Naive thymus-derived CD4-positive, alpha-beta T cell (primary cell): Measurements from ENCODE around the gene MYOM1. TPM values are rescaled to one million over a fixed set of nuclear protein-coding genes. Genes with fewer than 3 reads are reported as not detected.

Experiments used
- ATAC-seq: fragments of 150-1000 bp; cut with Tn5 transposase; 2 replicates; pipeline ENCODE4 v1.10.0; 2021; ENCODE audit warnings: mild to moderate bottlenecking, moderate library complexity
- CTCF ChIA-PET: fragments of 350-600 bp; sonication (Branson Sonifier 250); formaldehyde crosslinking; loops from one replicate; lab custom pipeline; 2021; ENCODE audit warnings: antibody characterized with exemption; lab: Charles Lee
- POLR2A ChIA-PET: fragments of 350-600 bp; sonication (Branson Sonifier 250); formaldehyde crosslinking; loops from one replicate; lab custom pipeline; 2021; ENCODE audit warnings: antibody characterized with exemption, inconsistent platforms; lab: Charles Lee
- DNase-seq, 9 donors: peaks; one replicate each; pipeline versions ENCODE4 v3.0.0 to v3.0.0-alpha.2; 2020 to 2022; ENCODE audit warnings: mixed read lengths in 1 of 9
- H3K27ac ChIP-seq: one replicate; pipeline ENCODE4 v1.7.0; 2013; ENCODE audit warnings: mild to moderate bottlenecking, low read depth, low read length, moderate library complexity
- H3K27me3 ChIP-seq, 2 donors: one replicate each; pipeline ENCODE4 v1.7.0; 2013; ENCODE audit warnings: low read length in 2 of 2, mild to moderate bottlenecking in 2 of 2, moderate library complexity in 2 of 2; ENCODE audit not compliant: control insufficient read depth in 2 of 2, insufficient read depth in 2 of 2
- H3K36me3 ChIP-seq, 3 experiments: 1 replicate in 2 of 3; 2 replicates in 1 of 3; pipeline ENCODE4 v1.7.0; 2013; ENCODE audit warnings: low read length in 3 of 3, mild to moderate bottlenecking in 3 of 3, moderate library complexity in 1 of 3; ENCODE audit not compliant: insufficient read depth in 3 of 3, control insufficient read depth in 2 of 3
- H3K4me1 ChIP-seq, 2 donors: one replicate each; pipeline ENCODE4 v1.7.0; 2013; ENCODE audit warnings: low read length in 2 of 2, mild to moderate bottlenecking in 2 of 2, moderate library complexity in 1 of 2; ENCODE audit not compliant: control insufficient read depth in 2 of 2, insufficient read depth in 2 of 2
- H3K4me3 ChIP-seq: 2 replicates; pipeline ENCODE4 v1.7.0; 2013; ENCODE audit warnings: mild to moderate bottlenecking, low read length
- H3K9me3 ChIP-seq, 3 experiments: 1 replicate in 2 of 3; 2 replicates in 1 of 3; pipeline ENCODE4 v1.7.0; 2013; ENCODE audit warnings: low read length in 3 of 3; ENCODE audit not compliant: control insufficient read depth in 2 of 3
- H3K27ac Mint-ChIP-seq, 9 donors: one replicate each; pipeline ENCODE4 v1.8.0; 2020 to 2022; ENCODE audit warnings: mixed read lengths in 9 of 9, mild to moderate bottlenecking in 8 of 9, moderate library complexity in 5 of 9, inconsistent platforms in 2 of 9
- H3K27me3 Mint-ChIP-seq, 5 donors: one replicate each; pipeline ENCODE4 v1.8.0; 2021 to 2022; ENCODE audit warnings: mixed read lengths in 5 of 5, mild to moderate bottlenecking in 1 of 5
- H3K36me3 Mint-ChIP-seq, 5 donors: one replicate each; pipeline ENCODE4 v1.8.0; 2020 to 2022; ENCODE audit warnings: mixed read lengths in 5 of 5, mild to moderate bottlenecking in 3 of 5, inconsistent platforms in 1 of 5
- H3K4me1 Mint-ChIP-seq, 7 donors: one replicate each; pipeline ENCODE4 v1.8.0; 2020 to 2022; ENCODE audit warnings: mixed read lengths in 7 of 7, mild to moderate bottlenecking in 3 of 7, inconsistent platforms in 1 of 7
- H3K4me3 Mint-ChIP-seq, 10 donors: one replicate each; pipeline ENCODE4 v1.8.0; 2020 to 2022; ENCODE audit warnings: mild to moderate bottlenecking in 10 of 10, mixed read lengths in 10 of 10, moderate library complexity in 6 of 10, inconsistent platforms in 2 of 10
- H3K9me3 Mint-ChIP-seq, 11 donors: one replicate each; pipeline ENCODE4 v1.8.0; 2020 to 2022; ENCODE audit warnings: mixed read lengths in 11 of 11, mild to moderate bottlenecking in 4 of 11, inconsistent platforms in 1 of 11, moderate library complexity in 1 of 11
- intact Hi-C, 2 donors: fragments of 100-400 bp; cut with micrococcal nuclease; formaldehyde crosslinking; loops; one replicate each; pipeline ENCODE4 v1.15.1; 2023
- polyA plus RNA-seq, 2 donors: library from polyadenylated mRNA; unstranded; fragments of 300-500 nt; fragmentation: Illumina TruSeq; gene quantifications; one replicate each; pipeline ENCODE4 v1.2.3, GENCODE V29; 2021
- total RNA-seq, 6 experiments: library from RNA in 5 of 6; stranded (reverse) in 5 of 6; gene quantifications; 1 replicate in 5 of 6; 2 replicates in 1 of 6; pipeline ENCODE4 v1.2.3 and lab custom pipeline; 2021 to 2026

Gene MYOM1
- total and polyA plus RNA-seq, 7 experiments from 2014 or later, result 0.83 to 6.7 (median 1.9) TPM

DNA sequence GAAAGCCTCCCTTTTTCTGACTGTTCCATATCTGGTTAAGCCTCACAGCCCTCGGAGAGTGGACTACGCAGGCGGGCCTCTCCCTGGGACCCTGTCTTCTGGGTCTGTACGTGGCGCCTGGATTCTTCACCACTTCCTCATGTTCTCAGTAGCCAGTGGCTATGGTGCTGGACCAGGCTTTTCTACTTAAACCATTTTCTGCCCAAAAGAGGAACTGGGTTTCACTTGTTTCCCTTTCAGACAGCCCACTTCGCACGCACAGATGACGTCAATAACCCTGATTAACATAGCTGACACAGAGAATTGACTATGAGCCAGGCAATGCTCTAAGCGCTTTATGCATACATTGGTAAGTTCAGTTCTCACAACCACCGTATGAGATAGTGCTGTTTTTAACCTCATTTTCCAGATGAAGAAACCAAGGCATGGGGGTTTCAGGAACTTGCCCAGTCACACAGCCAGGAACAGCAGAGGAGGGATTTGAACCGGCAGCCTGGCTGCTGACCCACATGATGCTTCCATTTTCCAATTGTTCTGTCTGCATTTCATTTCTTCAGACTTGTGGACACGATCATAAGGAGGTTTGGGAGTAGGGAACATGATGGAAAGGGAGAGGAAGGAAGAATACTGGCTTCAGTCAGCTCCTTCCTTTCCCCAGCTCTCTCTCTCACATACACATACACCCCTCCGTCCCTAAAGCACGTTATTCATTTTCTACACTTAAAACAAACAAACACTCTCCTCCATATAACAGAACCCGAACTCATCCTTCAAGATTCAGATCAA lies 41.7 kb downstream of the MYOM1 start:
- Mint-ChIP-seq H3K27me3 (no peaks in the 10 kb centered on the region), H3K27ac (no peak overlapping the region), H3K4me1 (no peaks in the 10 kb centered on the region), H3K9me3 (no peaks in the 10 kb centered on the region), H3K4me3 (no peak overlapping the region), H3K36me3 (peaks cover 0 to 9% (median 0%) of the 10 kb centered on the region in 5 donors)
- ATAC-seq (peak; percentile 90), DNase-seq (peak in 4 of 9 donors; percentile 2 to 23 (median 3))
- Histone ChIP-seq H3K9me3 (no peaks in the 10 kb centered on the region), H3K27me3 (no peaks in the 10 kb centered on the region), H3K27ac (no peak overlapping the region), H3K36me3 (no peaks in the 10 kb centered on the region), H3K4me3 (no peak overlapping the region), H3K4me1 (no peaks in the 10 kb centered on the region)
- CTCF ChIA-PET, result no interaction called here
- intact Hi-C loops, result loop anchor here in 1 of 2 donors (5.0 kb wide), 1 partner anchor 34 kb away; no protein-coding TSS in a partner anchor
- POLR2A ChIA-PET, result no interaction called here

DNA sequence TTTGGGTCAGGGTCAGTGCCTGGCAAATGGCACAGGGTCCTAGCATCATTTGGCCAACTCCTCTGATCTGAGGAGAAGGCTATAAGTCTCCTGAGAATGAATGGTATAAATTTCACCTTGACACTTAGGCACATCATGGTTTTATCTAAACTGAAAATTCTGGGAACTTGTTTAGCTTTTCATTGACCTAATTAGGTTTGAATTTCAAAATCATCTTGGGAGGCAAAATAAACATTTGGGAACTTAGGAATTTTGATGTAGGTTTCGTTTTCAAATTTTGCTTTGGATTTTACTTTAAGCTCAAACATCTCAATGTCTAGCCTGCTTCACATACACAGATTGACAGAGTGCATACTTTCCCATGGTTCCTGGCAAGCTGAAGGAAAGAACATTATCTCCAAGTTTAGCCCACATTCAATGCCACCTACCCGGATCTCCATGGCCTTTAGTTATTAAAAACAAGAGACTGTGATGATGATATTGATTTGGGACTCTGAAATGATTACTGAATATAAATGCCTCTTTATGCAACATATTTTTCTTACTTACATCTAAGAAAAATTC lies 44.5 kb downstream of the MYOM1 start:
- no peak overlapping the region for H3K4me3 Mint-ChIP-seq
- no peaks in the 10 kb centered on the region for H3K27me3 Mint-ChIP-seq
- Histone ChIP-seq H3K9me3 (no peaks in the 10 kb centered on the region), H3K4me1 (no peaks in the 10 kb centered on the region), H3K27ac (no peak overlapping the region), H3K4me3 (no peak overlapping the region), H3K36me3 (no peaks in the 10 kb centered on the region), H3K27me3 (no peaks in the 10 kb centered on the region)
- no peaks in the 10 kb centered on the region for H3K4me1 Mint-ChIP-seq
- no peak for DNase-seq
- H3K9me3 Mint-ChIP-seq, result no peaks in the 10 kb centered on the region
- ATAC-seq, result no peak
- no peak overlapping the region for H3K27ac Mint-ChIP-seq
- ChIA-PET CTCF (no interaction called here), POLR2A (no interaction called here)
- H3K36me3 Mint-ChIP-seq, result peaks cover 0 to 7% (median 0%) of the 10 kb centered on the region in 5 donors
- intact Hi-C loops, result loop anchor here in 1 of 2 donors (5.0 kb wide), 1 partner anchor 37 kb away; no protein-coding TSS in a partner anchor

DNA sequence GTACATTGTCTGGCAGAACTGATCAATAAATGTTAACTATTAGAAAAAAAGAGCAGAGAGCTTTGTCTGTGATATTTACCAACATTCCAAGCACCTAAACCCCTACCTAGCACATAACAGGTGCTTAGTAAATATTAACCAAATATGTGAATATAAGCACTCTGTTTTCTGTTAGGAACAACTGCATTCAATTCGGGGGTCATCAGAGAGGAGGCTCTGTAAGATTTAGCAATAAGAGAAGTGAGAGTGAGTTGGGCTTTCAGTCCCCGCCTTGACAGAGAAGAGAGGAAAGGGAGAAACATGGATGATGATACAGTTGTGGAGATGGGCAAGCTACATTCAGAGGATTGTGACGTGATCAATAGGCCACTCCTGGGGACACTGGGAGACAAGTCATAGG lies 47.7 kb downstream of the MYOM1 start:
- CTCF ChIA-PET, result no interaction called here
- no peak overlapping the region for H3K4me3 Mint-ChIP-seq
- intact Hi-C loops, result loop anchor here (5.0 kb wide), 1 partner anchor 75 kb away; the partner anchor contains the start of gene MYL12A (in 2 of the 2)

DNA sequence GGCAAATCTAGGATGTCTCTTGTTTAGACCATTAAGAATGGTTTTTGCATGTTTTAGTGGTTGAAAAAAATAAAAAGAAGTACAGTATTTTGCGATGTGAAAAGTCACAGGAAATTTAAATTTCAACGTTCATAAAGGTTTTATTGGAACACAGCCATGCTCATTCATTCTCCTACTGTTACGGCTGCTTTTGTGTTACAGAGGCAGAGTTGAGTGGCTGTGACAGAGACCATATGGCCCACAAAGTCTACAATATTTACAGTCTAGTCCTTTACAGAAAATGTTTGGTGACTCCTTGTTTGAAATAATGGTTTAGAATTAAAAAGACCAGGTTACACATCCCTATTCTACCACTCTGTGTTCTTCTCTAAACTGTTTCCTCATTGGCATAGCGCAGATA lies 48.1 kb downstream of the MYOM1 start:
- POLR2A ChIA-PET, result no interaction called here
- H3K27me3 Mint-ChIP-seq, result peaks cover 0 to 2% (median 0%) of the 10 kb centered on the region in 5 donors
- no peak for DNase-seq
- H3K9me3 ChIP-seq, result no peaks in the 10 kb centered on the region
- intact Hi-C loops, result loop anchor here (5.0 kb wide), 1 partner anchor 76 kb away; the partner anchor contains the start of gene MYL12A (in 2 of the 2)
- CTCF ChIA-PET, result no interaction called here
- no peak overlapping the region for H3K27ac Mint-ChIP-seq
- H3K27me3 ChIP-seq, result no peaks in the 10 kb centered on the region
- no peaks in the 10 kb centered on the region for H3K36me3 ChIP-seq
- H3K4me3 Mint-ChIP-seq, result no peak overlapping the region
- H3K9me3 Mint-ChIP-seq, result no peaks in the 10 kb centered on the region
- no peaks in the 10 kb centered on the region for H3K4me1 Mint-ChIP-seq
- H3K36me3 Mint-ChIP-seq, result peaks cover 0 to 17% (median 5%) of the 10 kb centered on the region in 5 donors
- no peak for ATAC-seq
- H3K4me3 ChIP-seq, result no peak overlapping the region
- no peaks in the 10 kb centered on the region for H3K4me1 ChIP-seq
- no peak overlapping the region for H3K27ac ChIP-seq

More for the DNA sequence above, 47.7 kb downstream of the MYOM1 start:
- Mint-ChIP-seq H3K27me3 (peaks cover 0 to 2% (median 0%) of the 10 kb centered on the region in 5 donors), H3K36me3 (peaks cover 0 to 14% (median 5%) of the 10 kb centered on the region in 5 donors), H3K27ac (no peak overlapping the region), H3K9me3 (no peaks in the 10 kb centered on the region), H3K4me1 (no peaks in the 10 kb centered on the region)
- H3K9me3 ChIP-seq, result no peaks in the 10 kb centered on the region
- H3K36me3 ChIP-seq, result no peaks in the 10 kb centered on the region
- DNase-seq (no peak), ATAC-seq (no peak)
- no peaks in the 10 kb centered on the region for H3K27me3 ChIP-seq
- no peaks in the 10 kb centered on the region for H3K4me1 ChIP-seq
- H3K4me3 ChIP-seq, result no peak overlapping the region
- H3K27ac ChIP-seq, result no peak overlapping the region
- POLR2A ChIA-PET, result no interaction called here

DNA sequence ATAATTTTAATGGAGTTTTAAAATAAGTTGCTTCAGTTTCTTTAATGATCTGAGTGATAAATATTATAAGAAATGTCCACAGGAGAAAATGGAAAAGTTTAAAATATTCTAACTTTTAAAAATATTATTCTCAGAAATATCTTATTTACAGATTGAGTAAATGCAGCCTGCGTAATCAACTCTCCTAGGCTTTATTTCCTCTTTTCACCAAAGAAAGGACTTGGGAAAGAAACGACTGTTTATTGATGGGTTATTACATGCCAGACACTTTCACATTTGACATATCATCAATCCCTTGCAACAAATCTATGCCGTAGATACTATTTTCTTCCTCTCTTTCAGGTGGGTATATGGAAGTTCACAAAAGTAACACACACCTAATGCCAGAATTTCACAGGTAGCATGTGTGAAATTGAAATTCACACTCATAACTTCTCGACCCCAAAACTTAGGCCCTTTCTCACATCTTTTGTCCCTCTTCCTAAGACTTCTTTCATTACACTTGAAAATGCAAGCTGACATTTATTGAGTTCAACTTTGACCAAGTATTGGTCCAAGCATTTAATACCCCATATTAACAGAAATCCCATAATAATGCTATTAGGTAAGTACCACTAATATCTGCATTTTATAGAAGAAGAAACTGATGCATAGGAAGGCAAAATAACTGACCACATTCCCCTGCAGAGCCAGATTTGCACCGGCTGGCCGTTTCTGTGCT lies 49.2 kb downstream of the MYOM1 start:
- Histone ChIP-seq H3K36me3 (no peaks in the 10 kb centered on the region), H3K9me3 (no peaks in the 10 kb centered on the region), H3K27me3 (no peaks in the 10 kb centered on the region), H3K4me3 (no peak overlapping the region), H3K4me1 (no peaks in the 10 kb centered on the region), H3K27ac (no peak overlapping the region)
- CTCF ChIA-PET, result no interaction called here
- peaks cover 0 to 20% (median 5%) of the 10 kb centered on the region in 5 donors for H3K36me3 Mint-ChIP-seq
- intact Hi-C loops, result loop anchor here (5.0 kb wide), 1 partner anchor 77 kb away; the partner anchor contains the start of gene MYL12A (in 2 of the 2)
- H3K27ac Mint-ChIP-seq, result no peak overlapping the region
- H3K27me3 Mint-ChIP-seq, result peaks cover 0 to 2% (median 0%) of the 10 kb centered on the region in 5 donors
- ATAC-seq (no peak), DNase-seq (no peak)
- no peaks in the 10 kb centered on the region for H3K9me3 Mint-ChIP-seq
- H3K4me1 Mint-ChIP-seq, result no peaks in the 10 kb centered on the region
- POLR2A ChIA-PET, result no interaction called here
- no peak overlapping the region for H3K4me3 Mint-ChIP-seq

DNA sequence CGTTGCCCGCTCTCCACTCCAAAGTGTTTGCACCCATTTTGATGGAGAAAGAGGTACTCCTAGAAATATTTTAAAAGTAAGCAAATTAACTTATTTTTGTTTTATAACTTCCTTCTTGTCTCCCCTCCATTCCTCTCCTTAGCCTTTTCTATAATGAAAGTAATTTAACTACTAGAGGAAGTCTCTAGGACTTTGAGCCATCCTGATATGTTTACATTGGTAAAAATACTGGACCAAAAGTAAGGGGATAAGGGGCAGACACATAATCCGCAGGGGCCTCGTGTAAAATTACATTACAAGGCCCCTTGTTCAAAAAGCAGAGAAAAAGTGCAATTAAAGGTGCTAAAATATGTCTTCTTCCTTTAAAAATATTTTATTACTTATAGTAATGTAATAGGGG lies 55.4 kb downstream of the MYOM1 start:
- intact Hi-C loops, result no loop called here
- CTCF ChIA-PET, result no interaction called here

More for the DNA sequence above, 55.4 kb downstream of the MYOM1 start:
- Histone ChIP-seq H3K27ac (no peak overlapping the region), H3K4me1 (no peaks in the 10 kb centered on the region), H3K36me3 (no peaks in the 10 kb centered on the region), H3K4me3 (no peak overlapping the region), H3K27me3 (no peaks in the 10 kb centered on the region), H3K9me3 (no peaks in the 10 kb centered on the region)
- H3K4me1 Mint-ChIP-seq, result peaks cover 0 to 2% (median 0%) of the 10 kb centered on the region in 7 donors
- H3K36me3 Mint-ChIP-seq, result peaks cover 0 to 33% (median 23%) of the 10 kb centered on the region in 5 donors
- DNase-seq, result no peak
- ATAC-seq, result no peak
- no peak overlapping the region for H3K27ac Mint-ChIP-seq
- POLR2A ChIA-PET, result no interaction called here
- H3K27me3 Mint-ChIP-seq, result peaks cover 0 to 2% (median 0%) of the 10 kb centered on the region in 5 donors
- H3K4me3 Mint-ChIP-seq, result no peak overlapping the region
- peaks cover 0 to 1% (median 0%) of the 10 kb centered on the region in 11 donors for H3K9me3 Mint-ChIP-seq
